Stomach (tissue), 4 donors: ENCODE measurements around the gene DLG2.
A peak's percentile ranks its signal among the peaks of the same experiment; 100 is the strongest.

Experiments used
- EP300 ChIP-seq: sonication (generic); formaldehyde crosslinking; IDR thresholded peaks from one replicate; pipeline ENCODE4 v1.6.1; 2017; ENCODE audit warnings: antibody characterized with exemption
- POLR2A ChIP-seq, 4 donors: fragments of 450-650 bp; IDR thresholded peaks; one replicate each; pipeline ENCODE4 v1.6.1; 2016; ENCODE audit warnings: antibody characterized with exemption in 4 of 4, control low read depth in 2 of 4, mild to moderate bottlenecking in 1 of 4, moderate library complexity in 1 of 4
- POLR2AphosphoS5 ChIP-seq, 3 donors: sonication (generic); formaldehyde crosslinking; IDR thresholded peaks; one replicate each; pipeline ENCODE4 v1.6.1; 2016; ENCODE audit warnings: antibody characterized with exemption in 3 of 3
- TF ChIP-seq, protein P1 (sequence below), 7 experiments: fragments of 450-650 bp in 4 of 7; fragments of 200-600 bp in 3 of 7; sonication (generic) in 3 of 7; IDR thresholded peaks; one replicate each; pipeline ENCODE4 v1.5.1; 2016 to 2019; ENCODE audit warnings: antibody characterized with exemption in 7 of 7, control low read depth in 2 of 7, mild to moderate bottlenecking in 1 of 7

DNA sequence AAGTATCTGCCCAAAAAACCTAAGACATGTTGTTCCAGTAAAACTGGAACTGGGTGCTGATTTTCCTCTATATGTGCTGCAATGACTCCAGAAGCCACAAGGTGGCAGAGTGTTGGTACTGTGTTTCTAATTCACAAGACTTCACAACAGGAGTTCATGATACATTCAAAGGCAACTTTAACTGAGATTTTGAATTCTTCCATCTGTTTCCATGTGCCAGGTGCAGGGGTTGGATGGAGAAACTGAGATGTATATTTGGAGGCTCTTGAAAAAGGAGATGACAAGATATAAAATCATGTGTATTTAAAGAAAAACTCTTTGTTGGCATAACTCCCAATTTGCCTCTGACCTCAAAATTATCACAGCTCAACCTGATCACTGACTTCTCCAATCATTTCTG, 1242.4 kb downstream of the DLG2 start:
- TF ChIP-seq POLR2A (IDR thresholded peaks at IDR 0.05) (no peak), POLR2AphosphoS5 (IDR thresholded peaks at IDR 0.05) (no peak), EP300 (no peak)
- TF ChIP-seq, protein P1, sequence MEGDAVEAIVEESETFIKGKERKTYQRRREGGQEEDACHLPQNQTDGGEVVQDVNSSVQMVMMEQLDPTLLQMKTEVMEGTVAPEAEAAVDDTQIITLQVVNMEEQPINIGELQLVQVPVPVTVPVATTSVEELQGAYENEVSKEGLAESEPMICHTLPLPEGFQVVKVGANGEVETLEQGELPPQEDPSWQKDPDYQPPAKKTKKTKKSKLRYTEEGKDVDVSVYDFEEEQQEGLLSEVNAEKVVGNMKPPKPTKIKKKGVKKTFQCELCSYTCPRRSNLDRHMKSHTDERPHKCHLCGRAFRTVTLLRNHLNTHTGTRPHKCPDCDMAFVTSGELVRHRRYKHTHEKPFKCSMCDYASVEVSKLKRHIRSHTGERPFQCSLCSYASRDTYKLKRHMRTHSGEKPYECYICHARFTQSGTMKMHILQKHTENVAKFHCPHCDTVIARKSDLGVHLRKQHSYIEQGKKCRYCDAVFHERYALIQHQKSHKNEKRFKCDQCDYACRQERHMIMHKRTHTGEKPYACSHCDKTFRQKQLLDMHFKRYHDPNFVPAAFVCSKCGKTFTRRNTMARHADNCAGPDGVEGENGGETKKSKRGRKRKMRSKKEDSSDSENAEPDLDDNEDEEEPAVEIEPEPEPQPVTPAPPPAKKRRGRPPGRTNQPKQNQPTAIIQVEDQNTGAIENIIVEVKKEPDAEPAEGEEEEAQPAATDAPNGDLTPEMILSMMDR (IDR thresholded peaks at IDR 0.05): peak in 4 of 7 experiments; percentile 54 to 73 (median 66)
